HCT116 (cell line): ENCODE data around the gene NR1H4.

Experiments used
- EZH2phosphoT487 ChIP-seq: fragments of 200-600 bp; IDR thresholded peaks from 2 replicates; pipeline ENCODE4 v1.6.1; 2018; ENCODE audit warnings: antibody characterized with exemption, borderline replicate concordance
- MAX ChIP-seq: IDR thresholded peaks from 2 replicates; pipeline ENCODE4 v1.6.1; 2012
- ZBTB33 ChIP-seq: IDR thresholded peaks from 2 replicates; pipeline ENCODE4 v1.6.1; 2011; ENCODE audit warnings: mild to moderate bottlenecking, low read length, moderate library complexity; ENCODE audit not compliant: insufficient replicate concordance; ENCODE audit errors: extremely low read depth
- ZFX ChIP-seq: fragments of 450-650 bp; IDR thresholded peaks from 2 replicates; pipeline ENCODE4 v1.6.1; 2017

- no peak for TF ChIP-seq ZFX
- no peak for TF ChIP-seq ZBTB33
- TF ChIP-seq MAX, result no peak
- TF ChIP-seq EZH2phosphoT487, result no peak
These were observed 22.9 kb upstream of the NR1H4 start for GRCh38 chr12:100450735-100451134.
